Occipital lobe (tissue), 2 donors: ENCODE data around the gene LITAF. TPM values are rescaled to one million over a fixed set of nuclear protein-coding genes. Genes with fewer than 3 reads are reported as not detected.

ENCODE experiments used
- DNase-seq: peaks from one replicate; lab custom pipeline; 2025; lab: John Stamatoyannopoulos, UW
- total RNA-seq: library from RNA; depleted of rRNA; stranded (reverse); fragments of >200 nt; gene quantifications from one replicate; pipeline ENCODE4 v1.2.3, GENCODE V29; 2014

LITAF gene
- total RNA-seq, 1 donor from 2014 or later, result 13.7 TPM

- DNase-seq, result no peak
These were observed 32.7 kb downstream of the LITAF start for GRCh38 chr16:11554053-11554452.

GRCh38 chr16:11553371-11553770 lies 33.3 kb downstream of the LITAF start:
- DNase-seq, result no peak

GRCh38 chr16:11552440-11552839 lies 34.3 kb downstream of the LITAF start:
- no peak for DNase-seq

GRCh38 chr16:11551842-11552241 lies 34.9 kb downstream of the LITAF start:
- no peak for DNase-seq

- DNase-seq, result no peak
These were observed 35.8 kb downstream of the LITAF start for GRCh38 chr16:11550791-11551498.

GRCh38 chr16:11547118-11547916 lies 39.4 kb downstream of the LITAF start:
- no peak for DNase-seq

- no peak for DNase-seq
These were observed 40.1 kb downstream of the LITAF start for GRCh38 chr16:11546608-11547061.

GRCh38 chr16:11543661-11544393 lies 42.9 kb downstream of the LITAF start:
- DNase-seq, result no peak

- no peak for DNase-seq
These were observed 44.5 kb downstream of the LITAF start for GRCh38 chr16:11542069-11542744.

GRCh38 chr16:11539641-11540050 lies 47.1 kb downstream of the LITAF start:
- DNase-seq, result no peak

- no peak for DNase-seq
These were observed 47.8 kb downstream of the LITAF start for GRCh38 chr16:11538880-11539279.

- DNase-seq, result no peak
These were observed 50.4 kb downstream of the LITAF start for GRCh38 chr16:11536104-11536866.

- DNase-seq, result no peak
These were observed 51.2 kb downstream of the LITAF start for GRCh38 chr16:11535494-11535893.

- no peak for DNase-seq
These were observed 52.5 kb downstream of the LITAF start for GRCh38 chr16:11534262-11534661.

- no peak for DNase-seq
These were observed 53.1 kb downstream of the LITAF start for GRCh38 chr16:11533588-11533987.

GRCh38 chr16:11530171-11530940 lies 56.4 kb downstream of the LITAF start:
- no peak for DNase-seq

GRCh38 chr16:11529285-11529684 lies 57.4 kb downstream of the LITAF start:
- DNase-seq, result no peak

GRCh38 chr16:11528053-11528452 lies 58.7 kb downstream of the LITAF start:
- DNase-seq, result no peak

- no peak for DNase-seq
These were observed 59.9 kb downstream of the LITAF start for GRCh38 chr16:11526655-11527350.
